Measurements from ENCODE around the gene PSME4.
"Not testable (repeated sequence)": the region's sequence is repeated elsewhere in the genome, so short reads cannot be mapped to it uniquely, and the experiment has no call there.

Gene PSME4

DNA sequence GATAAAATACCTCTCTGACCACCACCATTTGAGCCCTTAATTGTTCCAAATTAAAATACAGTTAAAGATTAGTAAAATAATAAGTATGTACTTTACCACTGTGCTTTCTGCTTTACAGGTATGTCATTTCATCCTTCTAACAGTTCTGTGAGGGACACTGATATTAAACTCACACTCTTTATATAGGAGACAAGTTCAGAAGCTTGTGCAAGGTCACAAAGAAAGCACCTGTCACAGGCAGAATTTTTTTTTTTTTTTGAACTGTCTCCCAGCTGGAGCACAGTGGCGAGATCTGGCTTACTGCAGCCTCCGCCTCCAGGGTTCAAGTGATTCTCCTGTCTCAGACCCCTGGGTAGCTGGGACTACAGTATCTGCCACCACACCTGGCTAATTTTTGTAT is 89.4 kb downstream of the PSME4 start:
- DNase-seq (ENCODE audit: low read depth in 2 of 2) = no peak

GRCh38 chr2:53880756-53881155 is 90.0 kb downstream of the PSME4 start:
- DNase-seq (ENCODE audit: low read depth in 2 of 2) = no peak

DNA sequence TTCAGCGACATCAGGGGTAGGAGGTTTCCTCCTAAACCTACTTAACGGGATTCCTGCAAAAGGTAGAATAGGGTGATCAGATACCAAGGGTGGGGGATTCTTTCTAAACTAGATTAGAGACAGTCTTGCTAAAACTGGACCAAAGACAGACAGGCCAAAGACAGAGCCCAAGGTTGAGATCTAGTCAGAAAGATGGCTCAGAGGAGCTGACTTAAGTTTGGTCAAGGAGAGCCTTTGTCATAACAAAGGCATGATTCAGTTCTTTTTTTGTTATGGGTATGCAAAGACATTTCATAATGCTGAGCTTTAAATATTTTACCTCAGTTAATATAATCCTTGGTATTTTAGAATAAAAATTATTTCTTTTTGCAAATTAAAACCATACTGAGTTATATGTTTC is 93.2 kb downstream of the PSME4 start:
- no peak for DNase-seq (ENCODE audit: low read depth in 2 of 2)

DNA sequence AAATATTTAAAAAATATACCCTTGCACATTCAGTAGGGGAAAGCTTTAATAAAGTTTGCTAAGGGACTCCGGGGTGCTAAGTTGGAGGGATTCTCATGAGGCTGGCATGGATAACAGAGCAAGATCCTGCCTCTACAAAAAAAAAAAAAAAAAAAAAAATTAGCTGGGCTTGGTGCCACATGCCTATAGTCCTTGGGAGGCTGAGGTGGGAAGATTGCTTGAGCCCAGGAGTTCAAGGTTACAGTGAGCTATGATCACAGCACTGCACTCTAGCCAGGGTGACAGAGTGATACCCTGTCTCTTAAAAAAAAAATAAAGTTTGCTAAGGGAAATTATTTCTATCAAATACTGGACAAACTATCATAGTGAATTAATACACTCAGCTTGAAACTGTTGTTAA is 93.7 kb downstream of the PSME4 start:
- DNase-seq (ENCODE audit: low read depth in 2 of 2) = no peak

DNA sequence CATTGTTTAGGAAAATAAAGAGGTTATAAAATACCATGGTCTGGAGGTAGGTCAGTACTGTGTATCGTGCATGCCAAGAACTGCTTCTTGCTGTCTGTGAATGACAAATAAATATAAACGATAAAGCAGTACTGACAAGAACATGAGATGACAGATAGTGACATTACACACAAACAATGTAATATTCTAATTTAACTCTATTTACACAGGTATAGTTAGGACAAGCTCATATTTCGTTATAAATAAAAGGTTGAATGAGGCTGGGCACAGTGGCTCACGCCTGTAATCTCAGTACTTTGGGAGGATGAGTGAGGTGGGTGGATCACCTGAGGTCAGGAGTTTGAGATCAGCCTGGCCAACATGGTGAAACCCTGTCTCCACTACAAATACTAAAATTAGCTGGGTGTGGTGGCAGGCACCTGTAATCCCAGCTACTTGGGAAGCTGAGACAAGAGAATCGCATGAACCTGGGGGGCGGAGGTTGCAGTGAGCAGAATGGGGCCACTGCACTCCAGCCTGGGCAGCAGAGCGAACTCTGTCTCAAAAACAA is 96.3 kb downstream of the PSME4 start:
- no peak for DNase-seq (ENCODE audit: low read depth in 2 of 2)

DNA sequence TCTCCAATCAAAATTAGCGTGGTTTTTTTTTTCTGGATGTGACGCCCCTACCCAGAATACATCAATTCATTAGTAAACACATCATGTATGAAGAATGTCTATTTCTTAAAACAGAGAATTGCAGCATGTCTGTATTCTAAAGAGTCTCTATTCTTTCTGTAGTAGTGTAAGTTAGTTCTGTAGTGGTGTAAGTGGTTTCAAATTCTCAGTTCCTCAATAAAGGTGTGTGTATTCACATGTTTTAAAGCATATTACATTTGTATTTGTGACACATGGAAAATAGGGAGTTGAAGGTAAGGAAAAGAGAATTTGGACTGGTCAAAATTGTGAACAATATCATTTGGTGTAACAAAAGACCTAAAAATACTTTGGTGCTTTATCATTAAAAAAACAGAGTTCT is 103.0 kb downstream of the PSME4 start:
- no peak for DNase-seq (ENCODE audit: low read depth in 2 of 2)

GRCh38 chr2:53867169-53867568 is 103.6 kb downstream of the PSME4 start:
- DNase-seq (ENCODE audit: low read depth in 2 of 2) = no peak

GRCh38 chr2:53865962-53866361 is 104.8 kb downstream of the PSME4 start:
- no peak for DNase-seq (ENCODE audit: low read depth in 2 of 2)

- DNase-seq (ENCODE audit: low read depth in 2 of 2) = no peak
These were observed 105.5 kb downstream of the PSME4 start for GRCh38 chr2:53865264-53865663.

DNA sequence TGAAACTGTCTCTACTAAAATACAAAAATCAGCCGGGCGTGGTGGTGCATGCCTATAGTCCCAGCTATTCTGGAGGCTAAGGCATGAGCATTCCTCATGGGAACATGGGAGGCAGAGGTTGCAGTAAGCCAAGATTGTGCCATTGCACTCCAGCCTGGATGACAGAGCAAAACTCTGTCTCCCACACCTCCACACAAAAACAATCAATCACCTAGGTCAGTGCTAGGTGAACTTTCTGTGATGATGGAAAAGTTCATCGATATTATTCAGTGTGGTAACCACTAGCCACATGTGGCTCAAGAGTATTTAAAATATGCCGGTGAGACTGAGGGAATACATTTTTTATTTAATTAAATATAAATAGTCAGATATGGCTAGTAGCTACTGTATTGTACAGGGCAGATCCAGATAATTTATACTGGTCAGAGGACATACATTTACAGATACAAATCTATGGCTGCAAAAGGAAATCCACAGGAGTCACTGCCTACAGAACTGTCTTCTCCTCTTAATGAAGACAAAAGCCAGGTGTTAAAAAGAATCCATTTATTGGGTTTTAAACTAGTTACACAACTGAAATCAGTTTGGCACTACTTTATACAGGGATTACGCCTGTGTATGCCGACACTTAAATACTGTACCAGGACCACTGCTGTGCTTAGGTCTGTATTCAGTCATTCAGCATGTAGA is 107.1 kb downstream of the PSME4 start:
- no peak for DNase-seq (ENCODE audit: low read depth in 2 of 2)

GRCh38 chr2:53861824-53862223 is 109.0 kb downstream of the PSME4 start:
- no peak for DNase-seq (ENCODE audit: low read depth in 2 of 2)

- no peak for DNase-seq (ENCODE audit: low read depth in 2 of 2)
These were observed 111.3 kb downstream of the PSME4 start, which contains the start of gene GPR75 for GRCh38 chr2:53859206-53860181. GPR75 (minus strand) TSS chr2:53859967; CDS start chr2:53854756, 5,211 bp downstream.

- DNase-seq (ENCODE audit: low read depth in 2 of 2) = no peak
These were observed 114.5 kb downstream of the PSME4 start for GRCh38 chr2:53856272-53856671.

DNA sequence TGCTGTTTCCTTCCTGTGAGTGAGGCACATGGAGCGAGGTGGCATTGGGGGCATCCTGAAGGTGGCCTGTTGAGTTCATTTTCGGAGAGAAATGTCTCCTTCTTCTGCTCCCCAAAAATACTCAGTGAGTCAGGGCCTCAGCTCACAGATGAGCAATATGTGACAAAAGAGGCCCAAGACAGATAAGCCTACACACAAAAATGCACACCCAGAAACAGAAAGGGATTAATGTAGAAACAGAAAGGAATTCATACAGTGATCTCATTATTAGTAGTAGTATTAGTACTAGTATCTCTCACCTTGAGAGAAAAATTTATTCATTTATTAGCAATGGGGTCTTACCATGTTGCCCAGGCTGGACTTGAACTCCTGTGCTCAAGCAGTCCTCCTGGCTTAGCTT is 116.1 kb downstream of the PSME4 start:
- no peak for DNase-seq (ENCODE audit: low read depth in 2 of 2)

DNA sequence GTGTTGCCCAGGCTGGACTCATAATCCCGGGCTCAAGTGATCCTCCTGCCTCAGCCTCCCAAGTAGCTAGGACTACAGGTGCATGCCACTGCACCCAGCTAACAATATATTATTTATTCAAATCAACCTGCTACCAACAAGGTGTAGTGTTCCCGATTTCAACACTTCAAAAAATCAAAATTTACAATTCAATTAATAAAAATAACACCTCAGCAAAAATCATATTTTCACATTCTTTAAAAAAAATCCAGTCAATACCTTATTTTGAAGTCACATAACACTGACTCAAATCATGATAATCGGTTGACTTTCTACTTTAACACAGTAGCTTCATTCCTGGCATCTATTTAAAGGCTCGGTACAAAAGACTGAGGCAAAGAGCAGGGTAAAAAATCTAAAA is 118.3 kb downstream of the PSME4 start:
- DNase-seq (ENCODE audit: low read depth in 2 of 2) = no peak

- DNase-seq (ENCODE audit: low read depth in 2 of 2) = not testable (repeated sequence)
These were observed 119.6 kb downstream of the PSME4 start for GRCh38 chr2:53851052-53851757.

GRCh38 chr2:53848062-53848461 is 122.7 kb downstream of the PSME4 start:
- no peak for DNase-seq (ENCODE audit: low read depth in 2 of 2)

DNA sequence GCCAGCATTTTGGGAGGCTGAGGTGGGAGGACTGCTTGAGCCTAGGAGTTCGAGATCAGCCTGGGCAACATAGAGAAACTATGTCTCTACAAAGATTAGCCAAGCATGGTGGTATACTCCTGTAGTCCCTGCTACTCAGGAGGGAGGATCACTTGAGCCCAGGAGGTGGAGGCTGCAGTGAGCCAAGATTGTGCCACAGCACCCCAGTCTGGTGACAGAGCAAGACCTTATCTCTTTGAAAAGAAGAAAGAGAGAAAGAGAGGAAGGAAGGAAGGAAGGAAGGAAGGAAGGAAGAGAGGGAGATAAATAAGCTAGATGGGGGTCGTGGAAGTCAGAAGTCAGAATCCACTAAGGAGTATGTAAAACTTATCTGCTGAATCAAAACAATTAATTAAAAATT is 127.2 kb downstream of the PSME4 start:
- DNase-seq (ENCODE audit: low read depth in 2 of 2) = no peak

- DNase-seq (ENCODE audit: low read depth in 2 of 2) = no peak
These were observed 127.9 kb downstream of the PSME4 start for GRCh38 chr2:53842891-53843290.

- DNase-seq (ENCODE audit: low read depth in 2 of 2) = not testable (repeated sequence)
These were observed 129.1 kb downstream of the PSME4 start for GRCh38 chr2:53841651-53842050.

DNA sequence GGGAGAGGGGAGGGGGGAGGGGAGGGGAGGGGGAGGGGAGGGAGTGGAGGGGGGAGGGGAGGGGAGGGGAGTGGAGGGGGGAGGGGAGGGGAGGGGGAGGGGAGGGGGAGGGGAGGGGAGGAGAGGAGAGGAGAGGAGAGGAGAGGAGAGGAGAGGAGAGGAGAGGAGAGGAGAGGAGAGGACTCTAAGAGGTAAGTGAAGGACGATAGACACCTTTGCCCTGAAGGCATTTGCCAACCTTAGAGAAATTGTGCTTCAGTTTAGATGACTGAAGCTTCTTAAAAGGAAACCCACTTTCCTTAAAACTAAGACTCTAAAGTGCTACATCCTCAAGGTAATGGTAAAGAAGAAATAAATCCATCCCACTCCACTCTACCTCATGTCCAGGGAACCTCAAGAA is 130.2 kb downstream of the PSME4 start:
- no peak for DNase-seq (ENCODE audit: low read depth in 2 of 2)

GRCh38 chr2:53829980-53830290 is 140.9 kb downstream of the PSME4 start:
- not testable (repeated sequence) for DNase-seq (ENCODE audit: low read depth in 2 of 2)
